BJ (cell line): ENCODE results near the gene NEO1. TPM values are rescaled to one million over a fixed set of nuclear protein-coding genes. Genes with fewer than 3 reads are reported as not detected.
"Not testable (repeated sequence)": the region's sequence is repeated elsewhere in the genome, so short reads cannot be mapped to it uniquely, and the experiment has no call there.

Experiments
- CTCF ChIA-PET: fragments of 350-600 bp; formaldehyde crosslinking; extraction: SDS; loops from one replicate; lab custom pipeline; 2021; ENCODE audit warnings: antibody characterized with exemption, inconsistent platforms; lab: Yijun Ruan, JAX
- POLR2A ChIA-PET: fragments of 300-600 bp; sonication (Branson Sonifier 250); formaldehyde crosslinking; extraction: SDS; loops from one replicate; lab custom pipeline; 2021; ENCODE audit warnings: antibody characterized with exemption; lab: Charles Lee
- DNase-seq: peaks from one replicate; pipeline ENCODE4 v3.0.0-alpha.2; 2011; ENCODE audit warnings: low read depth
- H3K27me3 ChIP-seq: 2 replicates; pipeline ENCODE4 v1.6.0; 2011; ENCODE audit warnings: low read length; ENCODE audit not compliant: control insufficient read depth, insufficient read depth
- H3K36me3 ChIP-seq: 2 replicates; pipeline ENCODE4 v1.5.1; 2011; ENCODE audit warnings: low read length; ENCODE audit not compliant: control insufficient read depth, insufficient read depth
- H3K4me3 ChIP-seq: 2 replicates; pipeline ENCODE4 v1.5.1; 2011; ENCODE audit warnings: low read depth, mild to moderate bottlenecking, control low read depth, low read length
- polyA plus RNA-seq: library from polyadenylated mRNA; depleted of rRNA; stranded (reverse); fragments of >200 nt; gene quantifications from 2 replicates; pipeline ENCODE4 v1.2.3, GENCODE V29; 2011
- TF ChIP-seq, protein P1 (sequence below): IDR thresholded peaks from 2 replicates; pipeline ENCODE4 v1.5.1; 2011; ENCODE audit warnings: low read depth, mild to moderate bottlenecking, control low read depth, inconsistent platforms, low read length, moderate library complexity; ENCODE audit not compliant: insufficient read depth

Gene NEO1
- polyA plus RNA-seq, 1 experiment, result 2.9 TPM

DNA sequence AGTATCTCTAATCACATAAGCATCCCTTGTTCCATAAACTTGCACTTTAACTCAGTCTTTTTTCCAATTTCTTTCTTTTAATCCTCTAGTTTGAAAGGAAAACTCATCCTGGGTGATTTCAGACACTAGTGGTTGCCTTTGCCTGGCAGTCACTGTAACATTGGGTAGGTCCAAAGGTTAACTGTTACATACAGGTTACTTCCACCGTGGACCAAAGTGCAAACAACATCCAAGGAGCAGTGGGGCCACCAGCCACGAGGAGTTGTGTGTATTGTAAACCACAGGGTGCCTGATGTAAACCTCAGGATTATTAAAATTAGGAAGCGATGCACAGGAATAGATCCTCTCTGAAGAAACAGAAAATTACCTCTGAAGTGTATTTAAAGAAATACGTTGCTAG lies 241.5 kb downstream of the NEO1 start:
- Histone ChIP-seq H3K36me3 (no peaks in the 10 kb centered on the region), H3K27me3 (no peaks in the 10 kb centered on the region), H3K4me3 (no peak overlapping the region)
- TF ChIP-seq, protein P1, sequence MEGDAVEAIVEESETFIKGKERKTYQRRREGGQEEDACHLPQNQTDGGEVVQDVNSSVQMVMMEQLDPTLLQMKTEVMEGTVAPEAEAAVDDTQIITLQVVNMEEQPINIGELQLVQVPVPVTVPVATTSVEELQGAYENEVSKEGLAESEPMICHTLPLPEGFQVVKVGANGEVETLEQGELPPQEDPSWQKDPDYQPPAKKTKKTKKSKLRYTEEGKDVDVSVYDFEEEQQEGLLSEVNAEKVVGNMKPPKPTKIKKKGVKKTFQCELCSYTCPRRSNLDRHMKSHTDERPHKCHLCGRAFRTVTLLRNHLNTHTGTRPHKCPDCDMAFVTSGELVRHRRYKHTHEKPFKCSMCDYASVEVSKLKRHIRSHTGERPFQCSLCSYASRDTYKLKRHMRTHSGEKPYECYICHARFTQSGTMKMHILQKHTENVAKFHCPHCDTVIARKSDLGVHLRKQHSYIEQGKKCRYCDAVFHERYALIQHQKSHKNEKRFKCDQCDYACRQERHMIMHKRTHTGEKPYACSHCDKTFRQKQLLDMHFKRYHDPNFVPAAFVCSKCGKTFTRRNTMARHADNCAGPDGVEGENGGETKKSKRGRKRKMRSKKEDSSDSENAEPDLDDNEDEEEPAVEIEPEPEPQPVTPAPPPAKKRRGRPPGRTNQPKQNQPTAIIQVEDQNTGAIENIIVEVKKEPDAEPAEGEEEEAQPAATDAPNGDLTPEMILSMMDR, result no peak
- DNase-seq, result no peak
- ChIA-PET CTCF (no interaction called here), POLR2A (no interaction called here)

DNA sequence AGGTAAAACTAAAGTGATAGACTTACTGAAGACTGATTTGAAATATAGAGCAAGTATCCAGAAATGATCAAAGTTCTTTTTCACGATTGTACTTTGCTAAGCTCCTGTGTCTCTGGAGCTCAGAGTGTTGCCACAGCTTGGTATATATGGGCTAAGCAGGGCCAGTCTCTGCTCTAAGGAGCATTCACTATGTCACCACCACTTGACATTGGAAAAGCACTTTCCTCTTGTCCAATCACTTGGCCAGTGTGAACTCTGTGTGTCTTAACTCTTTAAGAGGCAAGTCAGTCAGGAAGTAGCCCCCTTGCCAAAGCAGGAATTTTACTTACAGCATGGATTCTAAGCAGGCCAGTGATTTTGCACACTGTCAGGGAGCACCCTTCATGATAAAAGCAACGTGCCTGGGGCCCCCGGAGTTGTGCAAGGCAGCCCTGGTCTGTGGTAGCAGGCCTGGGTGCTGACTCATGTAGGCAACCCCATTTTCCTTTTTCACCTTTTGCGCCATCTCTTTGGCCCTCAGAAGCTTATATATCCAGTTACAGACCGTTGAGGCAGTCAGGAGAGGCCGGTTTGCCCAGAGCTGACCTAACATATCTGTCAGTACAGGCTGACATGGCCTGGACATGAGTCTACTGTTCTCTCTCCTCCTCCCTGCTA lies 243.5 kb downstream of the NEO1 start:
- CTCF ChIA-PET, result interaction anchor here (0.8 to 1.2 kb wide), 4 partner anchors 10 to 30 kb away, joined by 3 to 6 read pairs (median 4); no protein-coding TSS in a partner anchor
- H3K4me3 ChIP-seq, result no peak overlapping the region
- H3K36me3 ChIP-seq, result no peaks in the 10 kb centered on the region
- POLR2A ChIA-PET, result no interaction called here
- H3K27me3 ChIP-seq, result no peaks in the 10 kb centered on the region
- no peak for DNase-seq
- TF ChIP-seq, protein P1, result no peak

DNA sequence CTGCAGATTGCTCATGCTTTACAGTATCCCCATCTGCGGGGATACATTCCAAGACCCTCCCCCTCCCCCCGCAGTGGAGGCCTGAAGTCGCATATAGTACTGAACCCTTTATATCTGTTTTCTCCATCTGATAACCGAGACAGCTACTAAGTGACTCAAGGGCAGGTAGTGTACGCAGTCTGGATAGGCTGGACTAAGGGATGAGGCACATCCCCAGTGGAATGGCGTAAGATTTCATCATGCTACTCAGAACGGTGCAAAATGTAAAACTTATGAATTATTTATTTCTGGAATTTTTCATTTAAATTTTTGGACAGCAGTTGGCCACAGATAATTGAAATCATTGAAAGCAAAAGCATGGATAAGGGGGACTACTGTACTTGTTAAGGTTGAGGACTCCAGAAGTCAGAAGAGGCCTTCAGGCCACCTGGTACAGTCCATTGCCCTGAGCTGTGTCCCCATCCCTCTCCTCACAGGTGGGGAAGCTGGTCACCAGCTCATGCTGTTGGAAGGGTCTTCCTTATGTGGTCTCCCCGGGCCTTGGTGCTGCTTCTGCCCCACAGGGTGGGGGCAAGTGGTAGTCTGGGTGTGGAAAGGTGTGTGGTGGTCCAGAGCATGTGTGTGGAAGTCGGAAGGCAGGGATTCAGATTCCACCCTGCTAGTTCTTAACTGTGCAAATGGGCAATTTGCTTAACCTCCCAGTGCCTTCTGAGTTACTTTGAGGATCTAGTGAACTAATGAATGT lies 244.5 kb downstream of the NEO1 start:
- ChIA-PET CTCF (interaction anchor here (0.8 to 1.5 kb wide), 5 partner anchors 9 to 56 kb away, joined by 3 to 6 read pairs (median 4); no protein-coding TSS in a partner anchor), POLR2A (no interaction called here)
- H3K4me3 ChIP-seq, result no peak overlapping the region
- H3K36me3 ChIP-seq, result no peaks in the 10 kb centered on the region
- TF ChIP-seq, protein P1, result no peak
- H3K27me3 ChIP-seq, result no peaks in the 10 kb centered on the region
- no peak for DNase-seq

DNA sequence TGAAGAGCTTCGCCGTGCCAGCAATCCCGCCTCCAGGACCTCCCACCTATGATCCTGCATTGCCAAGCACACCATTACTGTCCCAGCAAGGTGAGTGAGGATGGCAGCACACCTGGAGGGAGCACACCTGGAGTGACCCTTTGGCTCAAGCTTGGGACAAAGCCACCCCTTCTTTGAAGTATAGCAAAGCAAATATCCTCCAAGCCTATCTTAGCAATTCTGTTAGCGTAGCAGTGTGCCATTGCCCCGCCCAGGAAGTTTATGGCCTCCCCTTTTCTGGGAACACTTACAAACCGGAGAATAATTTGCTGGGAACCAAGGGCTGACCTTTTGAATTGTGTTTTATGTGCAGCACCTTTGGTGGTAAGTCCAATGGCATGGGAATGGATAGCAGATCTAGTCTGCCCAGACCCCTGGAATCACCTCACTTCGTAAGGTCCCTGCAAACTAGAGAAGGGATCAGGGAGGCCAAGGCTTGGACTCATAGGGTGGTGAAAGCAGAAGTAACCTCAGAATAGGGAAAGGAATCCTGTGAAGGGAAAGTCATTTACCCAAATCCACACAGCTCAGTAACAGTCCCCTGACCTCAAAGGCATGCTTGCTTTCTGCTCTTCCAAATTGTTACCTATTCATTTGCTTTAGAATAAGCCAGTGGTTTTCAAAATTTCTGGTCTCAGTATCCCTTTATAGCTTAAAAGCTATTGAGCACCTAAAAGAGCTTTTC lies 246.4 kb downstream of the NEO1 start:
- Histone ChIP-seq H3K4me3 (no peak overlapping the region), H3K36me3 (no peaks in the 10 kb centered on the region), H3K27me3 (no peaks in the 10 kb centered on the region)
- ChIA-PET POLR2A (no interaction called here), CTCF (interaction anchor here (0.8 to 1.5 kb wide), 4 partner anchors 9 to 401 kb away, joined by 3 to 4 read pairs (median 4); no protein-coding TSS in a partner anchor)
- no peak for DNase-seq
- TF ChIP-seq, protein P1, result no peak

DNA sequence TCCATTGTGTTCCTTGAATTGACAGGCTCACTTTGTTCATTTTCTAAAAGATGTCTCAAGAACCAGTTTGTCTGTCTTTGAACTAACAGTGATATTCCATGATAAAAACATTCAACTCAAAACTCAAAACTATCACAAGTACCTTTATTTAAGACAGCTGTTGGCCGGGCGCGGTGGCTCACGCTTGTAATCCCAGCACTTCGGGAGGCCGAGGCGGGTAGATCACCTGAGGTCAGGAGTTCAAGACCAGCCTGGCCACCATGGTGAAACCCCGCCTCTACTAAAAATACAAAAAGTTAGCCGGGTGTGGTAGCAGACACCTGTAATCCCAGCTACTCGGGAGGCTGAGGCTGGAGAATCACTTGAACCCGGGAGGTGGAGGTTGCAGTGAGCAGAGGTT lies 248.0 kb downstream of the NEO1 start:
- CTCF ChIA-PET, DNase-seq, H3K27me3 ChIP-seq, H3K36me3 ChIP-seq, POLR2A ChIA-PET, H3K4me3 ChIP-seq: not testable (repeated sequence)
